GM23248 (cell line): Measurements from ENCODE around the gene C2CD2L.

ENCODE experiments used
- EZH2 ChIP-seq: fragments of 200-600 bp; sonication (generic); IDR thresholded peaks from 2 replicates; pipeline ENCODE4 v1.6.1; 2018; ENCODE audit warnings: antibody characterized with exemption, mild to moderate bottlenecking; ENCODE audit not compliant: insufficient read depth, poor library complexity, severe bottlenecking
- EZH2phosphoT487 ChIP-seq: fragments of 200-600 bp; sonication (generic); IDR thresholded peaks from 2 replicates; pipeline ENCODE4 v1.6.1; 2018; ENCODE audit warnings: antibody characterized with exemption, moderate library complexity, mild to moderate bottlenecking, low read depth; ENCODE audit not compliant: insufficient read depth

DNA sequence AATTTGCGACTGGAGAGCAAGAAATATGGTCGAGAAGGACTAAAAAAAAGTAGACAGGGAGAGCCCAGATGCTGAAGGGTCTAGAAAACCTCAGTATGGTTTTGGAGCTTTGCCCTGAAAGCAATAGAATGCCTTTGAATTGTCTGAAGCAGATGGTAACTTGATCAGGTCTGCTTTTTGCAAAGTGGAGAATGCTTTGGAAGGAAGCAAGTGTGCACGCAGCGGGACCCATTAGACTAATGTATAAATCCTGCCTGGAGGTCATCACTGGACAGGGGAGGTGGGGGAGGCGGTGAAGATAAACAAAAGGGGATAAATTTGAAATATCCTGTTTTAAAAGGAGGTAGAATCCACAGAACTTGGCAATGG, 13.5 kb downstream of the C2CD2L start:
- TF ChIP-seq EZH2 = no peak
- TF ChIP-seq EZH2phosphoT487 = no peak
